GM21528 (cell line): ENCODE measurements around the gene SYNJ2.

Source experiments
- ATAC-seq: cut with Tn5 transposase; IDR thresholded peaks from one replicate; pipeline ENCODE4 v1.9.1; 2021; ENCODE audit warnings: mild to moderate bottlenecking, moderate library complexity; ENCODE audit not compliant: unreplicated experiment, low FRiP score

SYNJ2 gene

GRCh38 chr6:158038291-158039177 lies 56.9 kb downstream of the SYNJ2 start:
- no peak for ATAC-seq

- no peak for ATAC-seq
Measured at GRCh38 chr6:158039178-158039557, 57.5 kb downstream of the SYNJ2 start.

DNA sequence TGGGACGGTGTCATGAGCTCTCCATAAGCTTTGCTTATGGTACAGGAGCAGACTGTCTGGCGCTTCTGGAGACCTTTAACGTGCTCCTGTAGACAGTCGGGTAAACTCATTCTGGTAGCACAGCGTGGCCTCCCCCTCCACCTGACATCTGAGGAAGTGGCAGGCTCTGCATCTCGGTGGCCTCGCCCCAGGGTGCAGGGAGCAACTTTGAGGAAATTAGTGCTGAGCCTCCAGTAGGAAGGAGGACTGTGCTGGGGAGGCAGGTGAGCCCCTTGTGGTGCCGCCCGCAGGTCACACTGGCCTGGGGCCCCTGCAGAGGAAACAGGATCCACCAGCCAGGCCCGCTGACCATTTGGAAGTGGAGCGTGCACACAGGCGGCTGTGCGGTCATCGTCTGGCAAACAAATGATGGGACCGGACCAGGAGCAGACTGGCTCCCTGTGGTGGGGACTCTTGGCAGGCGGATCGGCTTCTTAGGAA lies 57.9 kb downstream of the SYNJ2 start:
- ATAC-seq = no peak

DNA sequence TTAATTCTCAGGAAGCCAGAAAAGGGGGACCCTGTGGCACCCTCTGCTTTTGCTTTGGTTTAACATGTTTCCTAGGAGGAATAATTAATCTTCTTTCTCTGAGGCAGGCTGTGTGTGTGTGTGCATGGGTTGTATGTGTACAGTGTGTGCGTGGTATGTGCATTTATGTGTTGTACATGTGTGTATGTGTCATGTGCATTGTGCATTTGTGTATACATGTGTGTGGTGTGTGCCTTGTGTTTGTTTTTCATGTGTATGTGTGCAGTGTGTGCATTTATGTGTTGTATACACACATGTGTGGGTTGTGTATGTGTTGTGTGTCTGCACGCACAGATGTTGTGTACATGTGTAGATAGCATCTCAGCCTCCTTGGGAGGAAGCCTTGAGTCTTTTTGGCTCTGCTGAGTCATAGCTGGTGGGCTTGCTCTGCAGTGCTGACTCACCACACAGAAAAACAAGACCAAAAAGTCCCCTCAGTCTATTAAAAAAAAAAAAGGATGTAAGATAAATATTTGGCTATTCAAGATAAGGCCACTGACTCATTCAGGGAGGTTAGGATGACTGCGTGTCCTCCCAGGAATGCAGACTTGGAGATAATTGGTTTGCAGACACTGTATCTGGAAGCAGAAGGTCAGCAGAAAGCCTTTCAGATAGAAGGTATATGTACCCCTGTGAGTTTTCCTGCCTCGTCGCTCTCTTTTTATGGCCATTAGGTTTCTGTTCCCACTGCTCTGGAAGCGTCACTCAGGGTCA lies 58.6 kb downstream of the SYNJ2 start:
- no peak for ATAC-seq

- no peak for ATAC-seq
Measured at GRCh38 chr6:158040804-158041347, 59.2 kb downstream of the SYNJ2 start.

GRCh38 chr6:158041370-158041769 lies 59.7 kb downstream of the SYNJ2 start:
- no peak for ATAC-seq

DNA sequence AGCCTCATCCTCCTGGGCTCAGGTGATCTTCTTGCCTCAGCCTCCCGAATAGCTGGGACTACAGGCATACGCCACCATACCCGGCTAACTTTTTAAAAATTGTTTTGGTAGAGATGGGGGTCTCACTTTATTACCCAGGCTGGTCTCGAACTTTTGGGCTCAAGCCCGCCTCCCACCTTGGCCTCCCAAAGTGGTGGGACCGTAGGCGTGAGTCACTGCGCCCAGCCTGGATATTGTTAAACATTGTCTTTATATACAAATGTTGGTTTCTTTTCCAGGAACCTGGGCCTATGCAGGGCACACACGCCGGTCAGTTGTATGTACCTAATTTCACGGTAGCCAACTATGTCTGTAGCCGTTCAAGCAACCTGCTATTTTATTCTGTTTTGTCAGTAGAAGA lies 60.1 kb downstream of the SYNJ2 start:
- no peak for ATAC-seq

GRCh38 chr6:158042245-158042798 lies 60.7 kb downstream of the SYNJ2 start:
- no peak for ATAC-seq

- ATAC-seq = no peak
Measured at GRCh38 chr6:158043008-158043407, 61.3 kb downstream of the SYNJ2 start.

- no peak for ATAC-seq
Measured at GRCh38 chr6:158043586-158044524, 62.2 kb downstream of the SYNJ2 start.

GRCh38 chr6:158044525-158044888 lies 62.8 kb downstream of the SYNJ2 start:
- no peak for ATAC-seq

- ATAC-seq = no peak
Measured at GRCh38 chr6:158046201-158047126, 64.8 kb downstream of the SYNJ2 start.

GRCh38 chr6:158047127-158047518 lies 65.5 kb downstream of the SYNJ2 start:
- no peak for ATAC-seq

DNA sequence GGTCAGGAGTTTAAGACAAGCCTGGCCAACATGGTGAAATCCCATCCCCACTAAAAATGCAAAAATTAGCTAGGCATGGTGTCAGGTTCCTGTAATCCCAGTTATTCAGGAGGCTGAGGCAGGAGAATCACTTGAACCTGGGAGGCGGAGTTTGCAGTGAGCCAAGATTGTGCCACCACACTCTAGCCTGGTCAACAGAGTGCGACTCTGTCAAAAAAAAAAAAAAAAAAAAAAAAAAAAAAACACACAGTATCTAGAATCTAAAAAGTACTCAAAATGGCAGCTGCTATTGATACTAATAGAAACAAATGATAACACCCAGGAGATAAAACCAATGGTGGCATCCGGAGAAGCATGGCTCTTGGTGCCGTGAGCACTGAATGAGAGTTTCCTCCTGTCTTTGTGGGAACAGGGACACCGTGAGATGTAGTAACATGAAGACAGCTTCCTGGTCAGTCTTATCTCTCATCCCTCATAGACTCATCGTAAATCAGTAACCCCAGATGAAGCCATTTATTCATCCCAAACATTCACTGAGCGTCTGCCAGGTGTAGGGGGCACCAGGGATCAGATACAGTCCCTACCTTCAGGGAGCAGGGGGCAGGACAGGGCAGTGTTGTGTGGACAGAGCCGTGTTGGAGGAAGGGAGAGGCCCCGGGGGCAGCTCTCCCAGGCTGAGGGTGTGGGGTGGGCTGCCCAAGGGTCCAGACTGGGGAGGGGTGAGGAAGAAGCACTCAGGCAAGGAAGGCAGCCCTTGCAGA lies 66.1 kb downstream of the SYNJ2 start:
- no peak for ATAC-seq

- no peak for ATAC-seq
Measured at GRCh38 chr6:158048589-158048988, 66.9 kb downstream of the SYNJ2 start.

DNA sequence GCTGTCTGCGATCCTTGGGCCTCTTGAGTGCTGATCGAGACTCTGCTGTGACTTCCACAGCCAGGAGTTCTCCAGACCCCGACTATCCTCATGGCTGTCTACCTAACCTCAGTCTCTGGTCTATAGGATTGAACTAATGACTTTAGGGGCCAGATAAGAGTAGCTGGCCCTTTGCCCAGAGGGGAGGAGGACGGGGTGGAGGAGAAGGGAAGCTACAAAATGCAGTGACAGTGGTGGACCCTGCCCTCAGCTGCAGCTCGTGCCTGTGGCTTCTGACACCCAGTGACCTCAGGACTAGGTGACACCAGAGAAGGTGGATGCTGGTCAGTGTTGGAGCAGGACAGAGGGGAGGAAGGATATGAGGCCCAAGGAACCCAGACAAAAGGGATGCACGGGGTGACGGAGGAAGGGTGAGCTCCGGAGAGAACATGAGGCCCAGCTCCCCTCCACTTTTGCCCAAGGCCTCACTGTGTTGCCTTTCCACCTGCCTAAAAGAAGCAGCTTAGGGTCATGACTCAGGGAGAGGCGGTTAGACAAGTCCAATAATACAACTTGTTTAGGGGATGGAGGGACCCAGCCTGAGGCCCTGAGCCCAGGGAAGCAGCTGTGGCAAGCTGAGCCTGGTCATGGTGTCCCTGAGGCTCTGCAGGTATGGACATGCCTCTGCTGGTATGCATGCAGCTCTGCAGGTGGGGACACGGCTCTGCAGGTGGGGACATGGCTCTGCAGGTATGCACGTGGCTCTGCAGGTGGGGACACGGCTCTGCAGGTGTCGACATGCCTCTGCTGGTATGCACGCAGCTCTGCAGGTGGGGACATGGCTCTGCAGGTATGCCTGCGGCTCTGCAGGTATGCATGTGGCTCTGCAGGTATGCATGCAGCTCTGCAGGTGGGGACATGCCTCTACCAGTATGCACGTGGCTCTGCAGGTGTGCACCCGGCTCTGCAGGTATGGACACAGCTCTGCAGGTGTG lies 67.7 kb downstream of the SYNJ2 start:
- no peak for ATAC-seq

GRCh38 chr6:158050107-158050735 lies 68.6 kb downstream of the SYNJ2 start:
- ATAC-seq = no peak
